ENCODE data around the gene PSMB8. TPM values are rescaled to one million over a fixed set of nuclear protein-coding genes. Genes with fewer than 3 reads are reported as not detected.

Gene PSMB8
- total RNA-seq, 2 experiments from 2014 or later = 350 to 370 TPM

Other genes with a start within 250 kb of the PSMB8 start
- 1 to 10 TPM in 1 of 2 experiments, under 1 TPM in 1; 0.97 to 1.4 TPM for gene HLA-DQA1, start 206.6 kb downstream of the PSMB8 start, total RNA-seq
- 10 to 100 TPM in 1 of 2 experiments, 1 to 10 TPM in 1; 9.7 to 10.1 TPM for gene HLA-DQB1, start 177.4 kb downstream of the PSMB8 start, total RNA-seq
- gene HLA-DQA2, start 102.7 kb downstream of the PSMB8 start, total RNA-seq = not detected
- gene HLA-DQB2, start 80.5 kb downstream of the PSMB8 start, total RNA-seq = not detected
- 1 to 10 TPM; 1.3 to 1.7 TPM for gene HLA-DOB, start 27.0 kb downstream of the PSMB8 start, total RNA-seq
- gene TAP2, start 5.3 kb downstream of the PSMB8 start, total RNA-seq = 100 to 1,000 TPM; 134 to 143 TPM
- 100 to 1,000 TPM; 245 to 258 TPM for gene TAP1, start 9.7 kb upstream of the PSMB8 start, total RNA-seq
- gene PSMB9, start 10.1 kb upstream of the PSMB8 start, total RNA-seq = 100 to 1,000 TPM; 296 to 302 TPM
- 1 to 10 TPM; 1.6 to 1.9 TPM for gene HLA-DMB, start 97.0 kb upstream of the PSMB8 start, total RNA-seq
- gene HLA-DMA, start 109.0 kb upstream of the PSMB8 start, total RNA-seq = 10 to 100 TPM in 1 of 2 experiments, 1 to 10 TPM in 1; 9.6 to 10.2 TPM
- gene BRD2, start 124.5 kb upstream of the PSMB8 start, total RNA-seq = 100 to 1,000 TPM; 168 to 190 TPM
- under 1 TPM; 0.53 to 0.55 TPM for gene HLA-DOA, start 165.5 kb upstream of the PSMB8 start, total RNA-seq
- 10 to 100 TPM; 19.3 to 20.9 TPM for gene HLA-DPA1, start 229.6 kb upstream of the PSMB8 start, total RNA-seq
- 1 to 10 TPM; 5.1 to 6.9 TPM for gene HLA-DPB1, start 231.9 kb upstream of the PSMB8 start, total RNA-seq